Measurements from ENCODE around the gene CCDC57.

CCDC57 gene

DNA sequence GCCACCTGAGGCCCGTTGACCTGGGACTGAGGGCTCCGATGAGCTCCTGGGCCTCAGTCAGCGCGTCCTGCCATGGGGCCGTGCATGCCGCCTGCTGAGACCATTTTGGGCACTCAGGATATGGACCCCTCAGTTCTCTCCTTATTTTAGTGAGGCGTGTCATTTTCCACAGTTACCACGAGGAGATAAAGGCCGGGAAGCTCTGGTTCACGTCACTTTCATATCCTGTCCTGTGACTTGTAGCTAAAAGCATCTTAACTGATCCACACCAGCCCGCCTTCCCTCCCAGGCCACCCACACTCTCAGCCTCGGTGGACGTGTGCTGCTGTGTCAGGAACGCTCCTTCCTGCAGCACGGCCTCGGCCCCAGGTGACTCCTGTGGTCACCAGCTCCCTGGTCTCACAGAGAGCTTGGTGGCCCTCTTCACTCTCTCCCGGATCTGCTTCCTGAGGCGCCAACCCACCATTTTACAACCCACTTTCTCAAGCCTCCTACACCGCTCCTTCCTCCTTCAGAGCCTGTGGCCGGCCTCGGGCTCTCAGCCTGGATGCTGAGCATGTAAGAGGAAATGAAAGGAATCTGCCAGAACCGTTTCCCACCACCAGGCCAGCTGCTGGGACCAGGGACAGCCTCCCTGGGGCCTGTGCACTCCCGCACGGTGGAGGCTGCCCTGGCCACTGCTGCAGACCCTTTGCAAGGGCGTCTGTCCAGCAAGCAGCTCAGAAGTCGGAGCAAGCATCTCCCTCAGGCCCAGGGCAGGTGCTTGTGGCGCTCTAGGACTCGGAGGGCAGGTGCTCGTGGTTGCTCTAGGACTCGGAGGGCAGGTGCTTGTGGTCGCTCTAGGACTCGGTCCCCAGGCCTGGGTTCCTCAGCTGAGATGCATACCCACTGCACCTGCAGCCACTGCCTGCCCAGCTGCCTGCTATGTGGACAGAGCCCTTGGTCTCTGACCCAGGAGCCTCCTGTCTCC is 90.7 kb downstream of the CCDC57 start:
- DNase-seq (ENCODE audit: low read depth): no peak

GRCh38 chr17:82121246-82121645 is 91.4 kb downstream of the CCDC57 start:
- no peak for DNase-seq (ENCODE audit: low read depth)

DNA sequence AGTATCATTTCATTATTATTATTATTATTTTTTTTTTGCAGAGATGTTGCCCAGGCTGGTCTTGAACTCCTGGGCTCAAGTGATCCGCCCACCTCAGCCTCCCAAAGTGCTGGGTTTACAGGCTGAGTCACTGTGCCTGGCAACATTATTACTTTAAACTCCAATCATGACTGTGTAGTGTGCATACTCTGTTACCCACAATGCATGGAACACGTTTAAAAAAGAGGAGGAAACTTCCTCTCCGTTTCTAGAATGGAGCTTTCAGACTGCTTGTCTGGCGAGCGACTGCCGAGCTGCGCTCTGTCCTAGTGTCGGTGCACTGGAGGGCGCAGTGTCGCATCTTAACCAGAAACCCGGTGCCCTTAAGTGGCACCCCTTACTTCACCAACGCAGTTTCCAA is 92.5 kb downstream of the CCDC57 start:
- no peak for DNase-seq (ENCODE audit: low read depth)

DNA sequence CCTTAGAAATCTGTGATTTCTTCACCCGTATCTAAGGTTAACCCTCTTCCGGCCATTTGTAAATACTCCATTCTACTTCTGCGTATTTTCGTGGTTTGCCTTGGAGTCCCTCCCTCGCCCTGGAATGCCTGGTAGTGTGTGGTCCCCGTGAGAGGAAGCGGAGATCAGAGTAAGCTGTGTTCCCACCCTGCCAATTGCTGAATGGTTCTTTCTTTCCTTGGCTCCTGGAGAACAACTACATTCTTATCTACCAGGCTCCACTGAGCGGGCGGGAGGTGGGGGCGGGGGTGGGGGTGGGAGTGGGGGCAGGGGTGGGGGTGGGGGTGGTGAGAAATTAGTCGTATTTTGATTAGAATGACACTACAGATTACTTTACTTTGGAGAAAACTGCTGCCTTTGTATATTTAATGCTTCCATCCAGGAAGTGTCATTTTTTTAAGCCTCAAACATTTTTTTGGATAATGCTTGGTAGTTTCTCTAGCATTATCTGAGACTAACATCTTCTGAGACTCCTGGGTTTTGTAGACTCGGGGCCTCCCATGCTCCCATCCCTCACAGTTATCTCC is 93.7 kb downstream of the CCDC57 start:
- DNase-seq (ENCODE audit: low read depth): no peak

- no peak for DNase-seq (ENCODE audit: low read depth)
Observed at GRCh38 chr17:82118168-82118814, 94.4 kb downstream of the CCDC57 start.

GRCh38 chr17:82117139-82118090 is 95.2 kb downstream of the CCDC57 start:
- DNase-seq (ENCODE audit: low read depth): no peak

GRCh38 chr17:82116246-82116645 is 96.4 kb downstream of the CCDC57 start:
- DNase-seq (ENCODE audit: low read depth): no peak

- no peak for DNase-seq (ENCODE audit: low read depth)
Observed at GRCh38 chr17:82114872-82115271, 97.8 kb downstream of the CCDC57 start.

GRCh38 chr17:82114447-82114846 is 98.2 kb downstream of the CCDC57 start:
- DNase-seq (ENCODE audit: low read depth): no peak

DNA sequence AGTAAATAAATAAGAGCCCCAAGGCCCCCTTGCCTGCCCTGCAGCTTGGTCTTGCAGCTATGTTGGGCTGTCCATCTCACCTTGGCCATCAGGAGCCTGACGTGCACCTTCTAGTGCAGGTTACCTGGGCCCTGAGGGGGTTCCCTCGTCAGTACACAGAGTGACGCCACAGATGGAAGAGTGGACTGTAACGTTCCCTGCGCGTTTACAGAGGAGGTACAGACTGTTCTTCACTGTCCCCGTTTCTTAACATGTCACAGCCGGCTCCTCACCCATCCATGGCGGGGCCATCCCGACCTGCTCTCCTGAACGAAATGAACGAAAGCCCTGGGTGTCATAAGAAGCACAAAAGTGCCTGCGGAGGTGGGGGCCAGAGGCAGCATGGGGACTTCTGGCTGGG is 98.7 kb downstream of the CCDC57 start:
- DNase-seq (ENCODE audit: low read depth): no peak

- no peak for DNase-seq (ENCODE audit: low read depth)
Observed at GRCh38 chr17:82113422-82113821, 99.2 kb downstream of the CCDC57 start.

GRCh38 chr17:82112914-82113311 is 99.7 kb downstream of the CCDC57 start:
- no peak for DNase-seq (ENCODE audit: low read depth)

DNA sequence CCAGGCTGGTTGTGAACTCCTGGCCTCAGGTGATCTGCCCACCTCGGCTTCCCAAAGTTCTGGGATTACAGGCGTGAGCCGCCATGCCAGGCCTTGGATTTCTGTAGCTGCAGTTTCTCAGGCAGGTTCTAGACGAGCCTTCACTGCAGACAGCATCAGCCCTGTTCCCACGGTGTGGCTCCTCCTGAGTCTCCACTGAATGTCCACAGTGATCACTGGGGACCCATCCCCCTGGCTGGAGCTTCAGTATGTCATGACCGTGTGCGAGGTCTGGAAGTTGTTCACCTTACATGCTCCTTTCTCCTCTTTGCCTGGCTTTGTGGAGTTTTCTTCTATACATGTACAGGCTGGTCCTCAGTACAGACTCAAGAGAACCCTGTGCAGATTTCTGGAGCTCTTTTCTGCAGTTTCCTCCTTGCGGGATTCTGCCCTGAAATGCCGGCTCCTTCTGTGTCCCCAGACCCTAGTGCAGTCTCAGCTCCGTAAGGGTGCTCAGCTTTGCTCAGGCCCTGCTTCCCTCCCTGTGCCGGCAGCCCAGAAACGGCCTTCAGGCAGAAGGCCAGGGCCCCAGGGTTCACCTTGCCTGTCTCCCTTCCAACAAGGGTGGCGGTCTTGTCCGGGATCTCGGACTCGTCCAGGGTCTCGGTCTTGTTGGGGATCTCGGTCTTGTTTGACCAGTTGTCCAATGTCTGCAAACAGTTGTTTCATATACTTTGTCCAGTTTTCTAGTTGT is 100.3 kb downstream of the CCDC57 start:
- DNase-seq (ENCODE audit: low read depth): no peak

DNA sequence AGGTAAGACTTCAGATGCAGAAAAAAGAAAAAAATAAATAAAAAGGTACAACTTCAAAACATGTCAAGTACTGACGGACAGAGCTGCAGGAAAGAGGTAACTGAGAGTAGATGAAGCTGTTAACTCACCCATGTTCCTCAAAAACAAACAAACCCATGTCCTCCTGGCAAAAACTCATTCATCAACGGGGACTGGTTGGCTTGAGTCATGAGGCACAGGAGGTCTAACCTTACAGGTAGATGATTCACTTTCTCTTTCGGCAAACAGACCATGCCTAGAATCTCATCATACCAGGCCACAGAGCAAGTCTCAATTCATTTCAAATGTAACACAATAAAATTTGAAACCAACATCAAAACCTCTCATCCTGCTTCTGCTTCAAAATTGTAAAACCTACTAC is 102.3 kb downstream of the CCDC57 start:
- no peak for DNase-seq (ENCODE audit: low read depth)

- no peak for DNase-seq (ENCODE audit: low read depth)
Observed at GRCh38 chr17:82108961-82109475, 103.6 kb downstream of the CCDC57 start.

GRCh38 chr17:82108496-82108945 is 104.1 kb downstream of the CCDC57 start:
- DNase-seq (ENCODE audit: low read depth): no peak

DNA sequence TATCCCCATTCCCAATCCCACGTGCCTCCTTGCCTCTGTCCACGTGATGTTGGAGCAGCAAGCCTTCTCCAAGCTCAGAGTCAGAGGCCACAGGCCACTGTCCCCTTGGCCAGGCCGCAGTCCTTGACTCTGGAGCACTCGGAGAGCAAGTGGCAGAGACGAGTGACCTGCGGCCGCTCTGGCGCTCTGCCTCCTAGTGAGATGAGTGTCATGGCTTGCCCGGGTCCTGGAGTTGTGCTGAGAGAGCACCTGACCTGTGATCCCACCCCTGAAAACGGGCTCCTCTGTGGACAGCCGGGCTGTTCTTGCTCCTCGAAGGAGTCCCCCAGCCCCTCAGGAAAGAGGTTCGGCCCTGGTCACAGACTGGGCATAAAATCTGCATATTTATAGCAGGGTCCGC is 104.6 kb downstream of the CCDC57 start:
- DNase-seq (ENCODE audit: low read depth): no peak

DNA sequence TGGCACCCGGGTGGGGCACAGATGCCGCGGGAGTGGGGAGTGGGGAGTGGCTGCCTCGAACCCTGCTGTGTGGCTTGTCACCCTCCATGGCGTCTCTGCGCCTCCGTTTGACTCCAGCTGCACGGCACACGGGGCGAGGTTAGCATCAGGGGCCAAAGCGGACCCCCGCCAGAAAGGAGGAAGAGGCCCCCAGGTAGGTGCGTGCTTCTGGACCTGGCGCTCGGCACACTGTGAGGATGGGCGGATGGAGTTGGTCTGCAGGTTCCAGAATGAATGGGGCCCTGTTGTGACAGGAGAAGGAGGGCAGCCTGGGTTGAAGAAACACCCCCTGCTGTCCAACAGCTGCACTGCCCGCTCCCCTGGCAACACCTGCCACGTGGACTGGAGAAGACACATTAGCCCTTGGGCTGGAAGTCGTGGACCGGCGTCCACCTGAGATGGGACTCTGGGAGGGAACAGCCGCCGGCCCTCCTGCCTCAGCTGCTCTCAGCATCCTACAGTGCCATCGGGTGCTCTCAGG is 105.2 kb downstream of the CCDC57 start:
- DNase-seq (ENCODE audit: low read depth): no peak

DNA sequence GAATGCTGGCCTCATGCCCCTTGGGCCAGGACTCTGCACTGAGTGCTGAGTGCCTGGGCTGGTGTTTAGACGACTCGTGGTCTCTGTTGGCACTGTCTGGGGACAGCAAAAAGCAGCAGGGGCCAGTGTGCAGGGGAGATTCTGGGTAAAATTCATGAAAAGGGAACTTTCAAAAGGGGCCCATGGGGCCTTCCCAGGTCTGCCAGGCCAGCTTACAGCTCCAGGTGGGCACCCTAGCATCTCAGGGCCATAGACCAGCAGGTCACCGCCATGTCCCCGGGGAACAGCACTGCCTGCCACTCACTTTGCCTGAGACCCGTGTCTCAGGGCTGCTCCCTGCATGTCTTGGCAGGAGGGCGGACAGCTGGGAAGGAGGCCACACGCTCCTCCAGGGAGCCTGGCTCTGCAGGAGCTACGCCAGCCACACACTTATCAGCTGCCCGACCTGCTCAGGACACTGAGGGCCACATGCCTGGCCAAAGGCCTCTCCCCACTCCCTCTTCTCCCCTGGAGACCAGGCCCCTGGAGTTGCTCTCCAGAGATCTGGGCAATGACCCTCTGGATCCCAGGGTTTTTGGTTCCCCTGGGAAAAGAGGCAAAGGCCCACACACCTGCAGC is 105.8 kb downstream of the CCDC57 start:
- no peak for DNase-seq (ENCODE audit: low read depth)
